EH (cell line): Measurements from ENCODE around the gene NFIA.

ENCODE experiments used
- DNase-seq: peaks from one replicate; pipeline ENCODE4 v3.0.0-alpha.2; 2015; ENCODE audit warnings: low read depth

NFIA gene

DNA sequence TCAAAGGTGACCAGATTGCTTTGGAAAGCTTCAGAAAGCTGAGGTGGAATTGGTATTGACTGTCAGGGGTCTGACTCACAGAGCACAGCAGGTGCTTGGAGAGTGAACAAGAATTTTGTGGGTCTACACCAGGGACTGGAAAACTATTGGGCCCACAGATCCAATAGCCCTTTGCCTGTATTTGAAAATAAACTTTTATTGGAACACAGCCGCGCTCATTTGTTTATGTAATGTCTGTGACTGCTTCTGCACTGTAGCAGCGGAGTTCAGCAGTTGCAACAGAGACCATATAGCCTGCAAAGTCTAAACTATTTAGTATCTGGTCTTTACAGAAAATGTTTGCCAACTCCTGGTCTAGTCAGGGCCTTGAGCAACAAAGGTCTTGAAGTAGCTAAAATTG is 315.6 kb downstream of the NFIA start:
- DNase-seq: no peak

DNA sequence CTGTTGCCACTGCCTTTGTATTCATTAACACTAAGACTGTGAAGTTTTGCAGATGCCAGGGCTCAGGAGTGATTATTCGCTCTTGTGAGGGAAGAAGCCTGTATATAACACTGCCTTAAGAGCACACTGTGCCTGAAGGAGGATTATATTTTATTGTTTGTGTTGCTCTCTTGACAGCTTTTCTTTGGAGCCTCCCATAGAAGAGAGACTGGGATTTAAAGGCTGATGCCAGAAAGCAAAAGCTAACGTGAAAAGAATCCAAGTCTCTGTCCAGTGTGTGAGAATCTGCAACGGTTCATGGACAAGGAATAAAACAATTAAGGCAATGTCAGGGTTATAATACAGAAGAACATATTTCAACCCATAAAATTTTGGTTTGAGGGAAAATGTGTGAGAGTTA is 316.8 kb downstream of the NFIA start:
- no peak for DNase-seq

DNA sequence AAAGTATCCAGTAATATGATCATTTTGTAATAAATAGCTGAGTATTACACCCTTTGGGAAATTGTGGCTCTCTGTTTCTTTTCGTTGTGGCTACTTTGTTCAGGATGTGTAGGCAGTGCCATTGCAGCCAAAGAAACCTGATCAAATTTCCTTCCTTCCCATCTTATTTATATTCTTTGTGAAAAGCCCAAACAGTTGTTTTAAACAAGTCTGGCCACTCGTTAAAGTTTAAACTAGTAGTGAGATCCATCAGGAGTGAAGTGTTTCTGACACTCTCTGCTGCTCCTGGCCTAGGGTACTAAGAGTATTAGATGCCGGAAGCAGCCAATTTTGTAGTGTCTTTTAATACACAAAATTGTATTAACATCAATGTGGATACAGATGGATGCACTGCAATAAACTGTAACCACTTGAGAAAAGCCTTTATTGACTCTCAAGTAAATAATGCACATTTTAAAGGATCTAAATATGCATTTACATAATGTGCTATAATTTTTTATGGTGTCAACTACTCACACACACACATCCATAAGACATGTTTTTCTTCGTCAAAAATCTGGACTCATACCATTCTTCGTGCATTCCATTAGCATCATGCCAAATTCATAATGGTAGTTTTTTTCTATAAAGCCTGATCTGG is 317.9 kb downstream of the NFIA start:
- no peak for DNase-seq

DNA sequence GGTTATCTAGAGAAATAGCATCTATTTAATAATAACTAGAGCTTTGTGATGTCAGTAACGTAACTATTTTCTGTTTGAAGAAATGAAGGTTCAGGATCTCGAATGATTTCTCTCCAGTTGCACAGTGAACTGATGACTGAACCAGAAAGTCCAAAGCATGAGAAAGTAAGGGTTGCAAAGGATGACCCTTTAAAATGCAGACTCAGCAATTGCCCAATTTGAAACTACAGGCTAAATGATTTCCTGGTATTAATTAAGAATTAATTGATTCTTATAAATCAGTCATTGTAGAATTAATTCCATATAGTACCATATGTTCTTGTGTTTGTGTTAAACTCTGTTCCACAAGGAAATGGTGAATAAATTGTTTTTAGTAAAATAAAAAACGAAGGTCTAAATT is 318.6 kb downstream of the NFIA start:
- no peak for DNase-seq

DNA sequence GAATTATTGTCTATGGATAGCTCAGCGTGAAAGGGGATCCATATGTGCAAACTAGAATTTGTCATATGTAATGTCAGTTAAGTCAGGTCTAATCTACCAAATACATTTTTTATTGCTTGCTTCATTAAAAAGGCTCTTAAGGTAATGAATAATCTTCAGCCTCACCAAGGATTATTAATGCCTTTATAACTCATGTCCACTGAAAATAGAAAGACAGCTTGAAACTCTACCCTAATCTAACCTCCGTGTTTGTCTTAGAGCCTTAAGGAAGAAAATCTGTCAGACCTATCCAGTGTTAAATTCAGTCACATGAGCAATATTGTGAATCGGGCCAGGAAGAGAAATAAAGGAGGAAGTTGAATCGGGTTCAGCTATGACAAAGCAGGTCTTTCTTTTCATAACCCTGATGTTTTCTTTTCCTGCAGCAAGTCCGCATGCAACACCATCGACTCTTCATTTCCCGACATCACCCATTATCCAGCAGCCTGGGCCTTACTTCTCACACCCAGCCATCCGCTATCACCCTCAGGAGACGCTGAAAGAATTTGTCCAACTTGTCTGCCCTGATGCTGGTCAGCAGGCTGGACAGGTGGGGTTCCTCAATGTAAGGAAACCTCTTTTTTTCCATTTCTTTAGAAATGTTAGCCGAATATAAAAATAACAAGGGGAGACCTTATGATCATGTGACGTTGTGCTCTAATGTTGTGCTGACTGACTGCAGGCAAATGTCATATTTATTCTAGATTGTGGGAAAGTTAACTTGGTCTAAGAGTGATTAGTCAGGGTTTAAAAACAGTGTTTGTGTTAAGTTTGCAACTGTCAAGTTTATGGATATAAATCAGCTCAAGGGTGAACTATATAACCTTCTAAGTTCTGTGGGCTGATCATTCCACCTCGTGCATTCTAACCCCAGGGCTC is 321.6 kb downstream of the NFIA start:
- no peak for DNase-seq

DNA sequence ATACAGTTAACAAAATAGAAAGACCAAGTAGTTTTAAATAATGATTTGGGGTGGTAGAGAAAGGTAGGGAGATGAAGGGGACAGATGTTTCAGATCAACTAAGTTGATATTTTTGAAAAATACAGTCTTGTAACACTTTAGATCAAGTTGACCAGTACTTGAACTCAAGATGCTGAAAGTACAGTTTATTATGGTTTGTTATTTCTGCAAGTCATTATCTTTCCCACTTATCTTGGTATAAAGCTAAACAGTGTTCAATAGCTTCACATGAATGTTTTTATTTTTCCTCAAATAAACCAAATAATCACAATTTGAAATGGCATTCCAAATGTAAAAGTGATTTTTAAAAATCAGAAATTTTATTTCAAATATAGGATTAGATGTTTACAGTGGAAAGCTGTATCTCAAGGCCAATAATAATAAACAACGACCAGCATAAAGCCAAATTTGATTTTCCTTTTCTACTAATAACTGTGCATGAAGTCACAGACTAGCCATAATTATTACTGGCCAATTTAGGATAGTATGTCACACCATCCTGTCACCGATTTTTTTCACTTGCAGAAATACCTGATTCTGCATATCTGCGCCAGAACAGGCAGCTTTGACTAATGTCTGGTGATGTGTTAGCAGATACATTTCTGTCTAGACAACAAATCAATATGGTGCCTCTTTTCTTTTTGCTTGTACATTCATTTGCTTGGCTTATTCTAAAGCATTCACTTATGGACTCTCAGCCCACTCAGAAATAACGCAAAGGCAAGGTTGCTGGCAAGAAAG is 322.4 kb downstream of the NFIA start:
- no peak for DNase-seq

DNA sequence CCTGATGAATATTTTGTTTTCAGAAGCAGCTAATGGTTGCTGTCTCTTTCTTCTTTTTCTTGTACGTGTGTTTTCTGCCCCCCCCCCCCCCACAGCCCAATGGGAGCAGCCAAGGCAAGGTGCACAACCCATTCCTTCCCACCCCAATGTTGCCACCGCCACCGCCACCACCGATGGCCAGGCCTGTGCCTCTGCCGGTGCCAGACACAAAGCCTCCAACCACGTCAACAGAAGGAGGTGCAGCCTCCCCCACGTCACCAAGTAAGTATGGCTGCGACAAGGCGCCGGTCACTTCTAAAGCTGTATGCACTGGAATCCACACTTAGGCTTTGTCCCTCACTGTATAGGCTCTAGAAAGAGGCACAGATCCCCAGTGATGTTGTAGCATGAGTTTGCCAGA is 324.1 kb downstream of the NFIA start:
- DNase-seq: no peak

DNA sequence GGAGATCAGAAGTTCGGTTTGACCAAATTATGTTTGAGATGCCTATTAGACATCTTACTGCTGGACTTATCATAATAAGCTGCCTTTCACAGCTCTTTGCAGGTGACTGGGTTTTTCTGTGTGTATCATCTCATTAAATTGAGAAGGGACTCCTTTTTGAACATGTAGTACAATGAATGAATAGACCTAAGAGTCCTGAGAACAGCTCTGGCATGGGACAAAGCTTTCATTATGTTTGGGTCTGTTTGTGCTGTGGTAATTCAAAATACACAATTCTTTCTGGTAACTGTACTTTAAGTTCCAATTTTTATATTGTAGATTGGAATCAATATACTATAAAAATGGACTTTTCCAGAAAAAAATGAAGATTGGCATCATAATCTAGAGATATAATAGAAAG is 330.2 kb downstream of the NFIA start:
- DNase-seq: no peak

DNA sequence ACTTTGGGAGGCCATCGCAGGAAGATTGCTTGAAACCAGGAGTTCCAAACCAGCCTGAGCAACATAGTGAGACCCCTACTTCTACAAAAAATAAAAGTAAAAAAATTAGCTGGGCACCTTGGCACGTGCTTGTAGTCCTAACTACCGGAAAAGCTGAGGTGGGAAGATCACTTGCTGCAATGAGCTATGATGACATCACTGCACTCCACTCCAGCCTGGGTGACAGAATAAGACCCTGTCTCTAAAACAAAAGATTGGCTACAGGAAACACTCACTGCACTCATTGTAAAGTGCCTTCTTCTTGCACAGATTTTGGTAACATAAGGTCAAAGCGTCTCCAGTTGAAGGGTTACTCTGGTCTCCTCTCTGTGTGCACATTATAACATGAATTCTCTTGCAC is 336.8 kb downstream of the NFIA start:
- DNase-seq: no peak

DNA sequence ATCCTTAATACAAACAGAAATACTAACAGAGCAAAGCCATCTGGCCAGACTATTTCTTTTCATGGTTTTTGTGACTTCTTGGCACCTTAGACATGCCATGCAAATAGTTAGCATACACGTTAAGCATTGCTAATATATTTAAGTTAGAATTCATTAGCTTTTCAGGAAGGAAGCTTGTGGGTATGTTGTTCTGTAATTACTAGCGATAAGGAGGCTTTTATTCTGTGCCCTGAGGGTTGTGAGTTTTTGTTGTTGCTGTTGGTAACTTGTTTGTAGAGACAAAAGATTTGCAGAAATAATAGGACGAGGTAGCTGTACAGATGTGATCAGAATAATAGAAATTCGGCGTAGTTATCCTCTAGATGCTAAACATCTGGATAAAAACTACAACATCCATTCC is 337.3 kb downstream of the NFIA start:
- no peak for DNase-seq

DNA sequence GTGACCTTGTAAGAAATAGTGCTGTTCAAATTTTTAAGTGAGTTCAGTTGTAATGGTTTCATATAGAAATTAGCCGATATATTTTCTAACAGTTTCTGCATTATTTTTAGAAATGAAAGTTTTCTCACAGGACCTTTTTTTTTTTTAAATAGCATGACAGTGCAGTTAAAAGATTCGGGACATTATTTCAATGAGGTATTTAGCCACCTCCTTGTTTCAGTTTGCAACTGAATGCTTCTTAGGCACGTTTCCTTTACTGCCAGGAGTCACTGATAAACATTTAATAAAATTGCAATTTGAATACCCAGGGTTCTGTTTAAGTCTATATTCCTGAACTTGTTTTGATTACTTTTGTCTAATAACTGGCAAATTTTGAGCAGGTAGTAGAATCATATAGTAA is 337.9 kb downstream of the NFIA start:
- DNase-seq: no peak

DNA sequence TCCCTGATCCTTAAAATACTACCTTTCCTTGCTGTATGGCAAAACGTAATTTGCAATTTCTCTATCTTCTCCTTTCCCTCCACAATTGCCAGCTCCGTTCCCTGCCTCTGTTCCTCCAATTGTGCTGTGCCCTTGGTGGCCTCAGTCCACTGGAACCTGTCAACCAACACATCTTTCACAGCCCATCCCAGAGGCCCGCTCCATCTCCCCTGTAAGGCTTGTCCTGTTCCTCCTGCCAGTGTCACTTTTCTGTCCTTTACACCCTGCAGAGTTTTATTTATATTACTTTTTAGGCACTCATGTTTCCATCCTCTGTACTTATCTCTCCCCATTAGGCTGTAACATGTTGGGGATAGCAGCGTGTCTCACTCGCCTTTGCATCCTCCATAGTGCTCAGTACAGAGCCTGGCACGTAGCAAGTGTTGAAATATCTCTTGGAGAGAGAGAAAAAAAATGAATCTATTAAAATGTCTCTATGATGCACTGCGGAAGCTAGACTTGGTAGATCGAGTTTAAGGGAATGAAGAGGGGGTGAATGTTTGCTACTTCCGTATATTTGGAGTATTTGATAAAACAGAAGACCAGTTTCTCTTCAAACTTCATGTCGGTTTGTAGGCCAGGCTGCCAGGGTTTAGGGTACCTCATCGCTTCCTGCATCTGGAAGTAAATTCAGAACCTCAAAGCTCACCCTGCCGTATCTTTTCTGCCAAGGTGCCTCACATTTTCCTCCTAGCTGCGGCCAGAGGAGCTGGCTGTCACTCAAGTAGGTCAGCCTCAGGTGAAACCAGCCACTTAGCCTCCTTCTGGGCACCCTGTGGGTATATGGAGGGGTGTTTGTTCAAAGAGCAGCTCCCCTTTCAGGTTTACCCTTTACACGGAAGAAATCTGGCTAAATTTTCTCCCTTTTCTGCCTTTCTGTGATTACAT is 338.8 kb downstream of the NFIA start:
- DNase-seq: no peak

DNA sequence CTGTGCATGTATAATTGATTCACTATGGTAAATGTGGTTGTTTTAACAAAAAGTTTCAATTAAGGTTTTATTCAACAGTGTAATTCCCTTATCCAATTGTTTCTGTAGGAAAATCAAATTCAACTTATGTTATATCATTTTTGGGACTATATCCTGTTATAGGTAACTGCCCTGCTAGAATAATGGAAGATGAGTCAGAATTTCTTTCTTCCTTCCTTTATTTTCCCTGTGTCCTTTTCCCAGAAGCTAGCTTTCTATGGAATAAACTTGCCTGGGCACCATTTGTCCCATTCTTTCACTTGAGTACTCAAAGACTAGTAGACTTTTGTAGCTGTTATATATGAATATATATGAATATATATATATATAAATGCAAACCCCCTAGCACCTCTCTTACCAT is 341.3 kb downstream of the NFIA start:
- no peak for DNase-seq

DNA sequence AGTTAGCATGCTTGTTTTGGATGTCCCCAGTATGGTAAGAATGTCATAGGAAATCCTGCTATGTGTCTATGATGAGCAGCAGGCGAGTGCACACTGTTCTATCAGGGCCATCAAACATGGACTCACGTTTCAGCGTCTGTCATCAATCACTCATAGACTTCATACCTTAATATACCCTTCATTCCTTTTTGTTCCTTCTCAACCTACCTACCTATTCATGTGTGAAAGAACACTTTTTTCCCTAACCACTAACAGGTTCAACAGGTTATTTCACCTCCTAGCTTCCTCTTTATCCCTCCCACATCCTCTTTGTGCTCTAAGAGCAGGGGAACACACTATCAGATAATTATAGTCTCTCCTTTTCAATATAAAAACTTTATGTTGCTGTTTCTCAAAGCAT is 342.0 kb downstream of the NFIA start:
- no peak for DNase-seq

DNA sequence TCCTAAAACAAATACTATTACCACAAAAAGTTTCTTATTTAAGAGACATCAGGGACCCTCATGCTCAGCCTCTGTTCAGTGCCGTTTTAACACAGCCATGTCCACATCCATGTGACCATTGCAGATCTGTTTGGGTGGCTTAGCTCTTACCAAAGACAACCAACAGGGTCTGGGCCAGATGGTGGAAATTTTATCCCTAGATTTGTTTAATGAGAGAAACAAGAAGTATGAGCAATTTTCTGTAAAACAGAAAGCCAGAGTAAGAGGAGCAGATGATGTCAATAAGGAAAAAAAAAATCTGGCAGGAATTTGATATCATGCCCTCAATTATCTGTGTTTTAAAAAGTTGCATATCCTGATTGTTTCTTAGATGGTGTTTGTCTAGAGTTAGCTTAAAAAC is 342.7 kb downstream of the NFIA start:
- no peak for DNase-seq

DNA sequence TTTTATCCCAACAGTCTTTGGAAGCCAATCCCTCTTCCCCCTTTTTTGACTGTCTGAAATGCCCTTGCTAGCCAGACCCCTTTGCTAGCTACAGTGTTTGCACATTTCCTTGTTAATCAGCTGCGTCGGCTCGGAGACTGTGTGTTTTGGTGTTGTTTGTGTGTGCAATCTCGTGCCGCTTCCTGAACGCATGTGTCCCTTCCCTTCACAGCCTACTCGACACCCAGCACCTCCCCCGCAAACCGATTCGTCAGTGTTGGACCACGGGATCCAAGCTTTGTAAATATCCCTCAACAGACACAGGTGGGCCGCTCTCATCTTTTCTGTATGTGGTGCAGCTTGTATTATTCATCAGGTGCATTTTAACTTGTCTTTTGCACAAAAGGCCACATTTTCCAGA is 343.9 kb downstream of the NFIA start:
- no peak for DNase-seq

DNA sequence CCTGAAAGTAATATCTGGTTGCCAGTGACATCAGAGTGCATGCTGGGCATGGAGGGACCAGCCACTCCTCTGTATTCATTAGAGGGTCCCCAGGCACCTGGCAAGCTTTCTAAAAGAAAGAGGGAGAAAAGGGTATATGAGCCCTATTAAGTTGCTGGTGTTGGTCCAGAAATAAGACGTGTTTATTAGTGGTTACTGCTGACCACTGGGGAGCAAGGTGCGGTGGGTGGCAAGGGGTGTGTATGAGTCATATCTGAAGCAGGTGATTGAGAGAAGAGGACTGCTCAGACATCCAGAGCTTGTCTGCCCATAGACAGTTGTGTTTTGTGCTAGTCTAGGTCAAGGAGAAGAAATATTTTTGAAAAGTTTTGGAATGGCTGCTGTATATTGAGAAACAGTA is 344.5 kb downstream of the NFIA start:
- DNase-seq: no peak

DNA sequence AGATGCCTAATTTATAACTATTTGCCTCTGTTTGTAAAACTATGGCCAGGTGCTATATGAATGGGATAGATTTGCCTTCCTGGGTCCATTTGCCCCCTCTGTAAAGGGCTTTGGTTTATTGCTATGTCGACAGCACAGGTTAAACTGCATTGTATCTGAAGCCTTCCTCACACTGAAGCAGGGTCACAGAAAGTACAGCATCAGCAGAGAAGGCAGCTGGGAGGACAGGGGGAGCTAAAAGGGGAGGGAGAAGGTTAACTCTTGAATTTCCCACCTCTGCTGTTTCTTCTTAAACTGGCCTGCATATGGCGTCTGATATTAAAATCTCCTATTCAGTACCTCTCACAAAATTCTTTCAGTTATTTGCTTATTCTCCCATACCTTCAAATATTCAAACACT is 345.1 kb downstream of the NFIA start:
- DNase-seq: no peak

DNA sequence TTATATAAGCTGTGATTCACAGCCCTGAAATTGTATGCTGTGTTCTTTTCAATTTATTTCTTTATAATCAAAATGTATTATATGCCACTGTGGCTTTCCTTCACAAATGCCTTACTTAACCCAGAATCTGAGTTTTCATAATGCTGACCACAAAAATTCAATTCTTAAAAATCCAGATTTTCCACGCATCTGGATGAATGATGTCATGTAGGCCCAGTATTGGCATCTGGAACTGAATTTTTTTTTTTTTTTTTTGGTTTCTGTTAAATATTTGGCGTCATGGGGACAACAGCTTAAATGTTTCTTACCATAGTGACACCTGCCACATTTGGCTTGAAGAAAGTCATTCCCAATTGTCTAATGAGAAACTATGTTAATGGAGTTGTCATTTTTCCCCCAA is 345.8 kb downstream of the NFIA start:
- DNase-seq: peak; percentile 15

DNA sequence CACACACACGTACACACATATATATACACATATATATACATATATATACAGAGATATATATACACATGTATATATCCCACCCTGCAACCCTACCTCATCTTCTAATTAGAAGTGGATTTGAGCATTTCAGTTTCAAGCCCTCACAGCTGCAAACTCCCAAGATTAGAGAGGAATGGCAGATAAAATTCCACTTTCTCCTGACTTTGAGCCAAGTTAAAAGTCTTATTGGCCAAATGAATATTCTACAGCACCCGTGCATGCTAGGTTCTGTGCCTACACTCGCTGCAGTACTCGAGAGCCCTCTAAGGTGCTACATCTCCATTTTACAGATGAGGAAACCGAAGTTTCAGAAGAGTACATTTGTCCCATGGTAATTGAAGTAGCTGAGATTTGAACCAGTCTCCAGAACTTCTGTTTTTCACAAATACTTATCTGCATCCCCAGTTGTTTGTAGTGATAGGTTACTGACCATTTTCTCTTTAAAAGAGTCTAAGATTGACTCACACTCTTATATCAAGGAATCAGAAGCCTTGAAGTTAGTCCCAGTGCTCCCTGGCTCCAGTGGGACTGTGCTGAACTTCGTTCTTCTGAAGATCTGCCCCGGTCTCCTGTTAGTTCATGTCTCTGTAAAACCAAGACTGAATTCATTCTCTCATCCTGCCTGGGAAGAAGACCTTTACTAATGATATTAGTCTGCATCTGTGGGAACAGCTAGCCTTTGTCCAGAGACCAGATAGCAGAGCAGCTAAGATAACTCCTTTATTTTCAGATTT is 350.4 kb downstream of the NFIA start:
- no peak for DNase-seq

DNA sequence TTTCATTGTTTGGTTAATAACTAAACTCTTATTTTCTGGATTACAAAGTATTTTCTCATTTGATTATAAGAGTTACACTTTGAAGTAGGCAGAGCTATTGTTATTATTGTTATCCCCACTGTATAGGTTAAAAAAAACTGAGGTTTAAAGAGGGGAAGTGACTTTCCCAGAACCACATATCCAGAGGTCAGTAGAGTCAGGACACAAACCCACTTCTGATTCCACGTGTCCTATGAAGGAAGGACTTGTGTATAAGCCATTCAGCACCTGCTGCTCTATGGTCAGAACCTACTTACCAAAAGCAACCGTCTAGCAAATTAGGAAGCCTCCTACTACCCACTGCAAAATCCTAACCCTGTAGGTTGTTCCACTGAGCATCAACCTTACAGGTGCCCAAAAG is 351.3 kb downstream of the NFIA start:
- DNase-seq: no peak
